ENCODE results near the gene NSMCE1. TPM values are rescaled to one million over a fixed set of nuclear protein-coding genes. Genes with fewer than 3 reads are reported as not detected.
"Not testable (repeated sequence)": the region's sequence is repeated elsewhere in the genome, so short reads cannot be mapped to it uniquely, and the experiment has no call there.

Gene NSMCE1
- total RNA-seq, 1 experiment from 2014 or later, result 106 TPM

DNA sequence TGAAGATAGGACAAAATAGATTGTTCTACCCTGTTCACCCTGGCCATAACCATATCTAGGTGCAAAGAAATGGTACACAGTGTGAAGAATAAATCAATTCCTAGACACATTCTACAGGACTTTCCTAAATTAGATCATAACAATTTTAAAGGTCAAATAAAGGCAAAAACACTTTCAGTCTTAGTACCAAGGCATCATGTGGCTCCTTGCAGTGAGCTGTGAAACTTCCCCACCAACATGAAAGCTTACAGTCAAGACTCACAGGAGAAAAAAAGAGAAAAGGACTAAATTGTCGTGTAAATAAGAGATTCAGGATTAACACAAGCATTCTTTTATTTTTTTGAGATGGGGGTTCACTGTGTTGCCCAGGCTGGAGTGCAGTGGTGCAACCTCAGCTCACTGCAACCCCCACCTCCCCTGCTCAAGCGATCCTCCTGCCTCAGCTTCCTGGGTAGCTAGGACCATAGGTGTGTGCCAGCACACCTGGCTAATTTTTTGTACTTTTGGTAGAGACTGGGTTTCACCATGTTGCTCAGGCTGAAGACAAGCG, 14.2 kb downstream of the NSMCE1 start:
- ChIA-PET POLR2A (interaction anchor here (0.7 to 1.7 kb wide), 5 partner anchors 9 to 74 kb away, joined by 3 to 7 read pairs (median 4); partner anchors contain the start of gene NSMCE1), CTCF (interaction anchor here (0.6 to 4.4 kb wide), 4 partner anchors 19 to 144 kb away, joined by 3 to 30 read pairs (median 7); no protein-coding TSS in a partner anchor)
- Mint-ChIP-seq H3K27me3 (ENCODE audit: insufficient read depth, unreplicated experiment) (no peaks in the 10 kb centered on the region), H3K9me3 (ENCODE audit: unreplicated experiment) (no peaks in the 10 kb centered on the region), H3K4me1 (ENCODE audit: insufficient read depth, unreplicated experiment) (peaks cover 29% of the 10 kb centered on the region), H3K36me3 (ENCODE audit: insufficient read depth, unreplicated experiment) (peaks cover 54% of the 10 kb centered on the region), H3K27ac (ENCODE audit: low read depth, unreplicated experiment) (no peak overlapping the region), H3K4me3 (ENCODE audit: unreplicated experiment) (no peak overlapping the region)
- BruUV-seq (replicated peaks), result no TSS peak
- TF ChIP-seq, protein P1, sequence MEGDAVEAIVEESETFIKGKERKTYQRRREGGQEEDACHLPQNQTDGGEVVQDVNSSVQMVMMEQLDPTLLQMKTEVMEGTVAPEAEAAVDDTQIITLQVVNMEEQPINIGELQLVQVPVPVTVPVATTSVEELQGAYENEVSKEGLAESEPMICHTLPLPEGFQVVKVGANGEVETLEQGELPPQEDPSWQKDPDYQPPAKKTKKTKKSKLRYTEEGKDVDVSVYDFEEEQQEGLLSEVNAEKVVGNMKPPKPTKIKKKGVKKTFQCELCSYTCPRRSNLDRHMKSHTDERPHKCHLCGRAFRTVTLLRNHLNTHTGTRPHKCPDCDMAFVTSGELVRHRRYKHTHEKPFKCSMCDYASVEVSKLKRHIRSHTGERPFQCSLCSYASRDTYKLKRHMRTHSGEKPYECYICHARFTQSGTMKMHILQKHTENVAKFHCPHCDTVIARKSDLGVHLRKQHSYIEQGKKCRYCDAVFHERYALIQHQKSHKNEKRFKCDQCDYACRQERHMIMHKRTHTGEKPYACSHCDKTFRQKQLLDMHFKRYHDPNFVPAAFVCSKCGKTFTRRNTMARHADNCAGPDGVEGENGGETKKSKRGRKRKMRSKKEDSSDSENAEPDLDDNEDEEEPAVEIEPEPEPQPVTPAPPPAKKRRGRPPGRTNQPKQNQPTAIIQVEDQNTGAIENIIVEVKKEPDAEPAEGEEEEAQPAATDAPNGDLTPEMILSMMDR (IDR thresholded peaks at IDR 0.05; ENCODE audit: unreplicated experiment), result no peak
- DNase-seq (ENCODE audit: unreplicated experiment), result no peak
- intact Hi-C loops (cut with micrococcal nuclease), result no loop called here

DNA sequence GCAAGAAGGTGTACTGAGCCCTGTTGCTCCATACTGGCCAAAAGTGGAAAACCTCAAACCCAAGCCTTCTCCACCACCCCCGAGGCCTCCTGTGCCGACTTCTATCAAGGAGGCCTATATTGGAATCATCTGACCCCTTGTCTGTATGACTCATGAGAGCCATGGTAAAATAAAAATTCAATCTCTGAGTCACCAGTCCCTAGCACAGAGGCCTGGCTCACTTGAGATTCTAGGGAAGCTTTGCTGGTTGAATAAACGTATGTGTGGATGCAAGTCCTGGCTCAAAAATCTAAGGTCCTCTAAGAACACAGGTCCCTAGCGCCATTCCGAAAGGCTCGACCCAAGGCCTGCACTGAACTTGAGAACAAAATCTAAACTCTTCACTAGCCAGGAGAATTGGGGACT, 15.0 kb downstream of the NSMCE1 start:
- intact Hi-C loops (cut with micrococcal nuclease), result no loop called here
- Mint-ChIP-seq H3K9me3 (ENCODE audit: unreplicated experiment) (no peaks in the 10 kb centered on the region), H3K4me1 (ENCODE audit: insufficient read depth, unreplicated experiment) (peaks cover 23% of the 10 kb centered on the region), H3K4me3 (ENCODE audit: unreplicated experiment) (no peak overlapping the region), H3K27ac (ENCODE audit: low read depth, unreplicated experiment) (no peak overlapping the region), H3K36me3 (ENCODE audit: insufficient read depth, unreplicated experiment) (peaks cover 54% of the 10 kb centered on the region), H3K27me3 (ENCODE audit: insufficient read depth, unreplicated experiment) (no peaks in the 10 kb centered on the region)
- ChIA-PET POLR2A (interaction anchor here (0.7 to 1.7 kb wide), 4 partner anchors 10 to 74 kb away, joined by 3 to 7 read pairs (median 6); partner anchors contain the start of gene NSMCE1), CTCF (interaction anchor here (1.2 to 4.4 kb wide), 3 partner anchors 10 to 114 kb away, joined by 5 to 30 read pairs (median 11); no protein-coding TSS in a partner anchor)
- no TSS peak for BruUV-seq (replicated peaks)
- DNase-seq (ENCODE audit: unreplicated experiment), result peak; percentile 69
- TF ChIP-seq, protein P1 (IDR thresholded peaks at IDR 0.05; ENCODE audit: unreplicated experiment), result no peak

DNA sequence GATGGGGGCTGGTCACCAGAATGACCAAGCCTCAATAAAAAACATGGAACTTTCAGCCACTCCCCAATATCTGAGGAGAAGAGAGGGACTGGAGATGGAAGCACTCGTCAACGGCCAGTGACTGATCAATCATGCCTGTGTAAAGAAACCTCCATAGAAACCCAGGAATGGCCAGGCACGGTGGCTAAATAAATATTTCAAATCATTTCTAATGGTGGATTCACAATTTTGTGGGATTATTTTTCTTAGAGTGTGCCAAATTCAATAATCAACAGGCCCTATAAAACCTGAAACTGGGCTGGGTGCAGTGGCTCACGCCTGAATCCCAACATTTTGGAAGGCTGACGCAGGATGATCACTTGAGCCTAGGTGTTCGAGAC, 16.4 kb downstream of the NSMCE1 start:
- peaks cover 58% of the 10 kb centered on the region for H3K36me3 Mint-ChIP-seq (ENCODE audit: insufficient read depth, unreplicated experiment)
- ChIA-PET POLR2A (interaction anchor here (1.3 kb wide), 1 partner anchor 17 kb away, joined by 4 read pairs; the partner anchor contains the start of gene NSMCE1), CTCF (interaction anchor here (4.9 kb wide), 1 partner anchor 17 kb away, joined by 38 read pairs; no protein-coding TSS in a partner anchor)
- no peak overlapping the region for H3K4me3 Mint-ChIP-seq (ENCODE audit: unreplicated experiment)
- no peaks in the 10 kb centered on the region for H3K9me3 Mint-ChIP-seq (ENCODE audit: unreplicated experiment)
- H3K27me3 Mint-ChIP-seq (ENCODE audit: insufficient read depth, unreplicated experiment), result no peaks in the 10 kb centered on the region
- DNase-seq (ENCODE audit: unreplicated experiment), result no peak
- peak overlapping the region; percentile 36 for H3K27ac Mint-ChIP-seq (ENCODE audit: low read depth, unreplicated experiment)
- intact Hi-C loops (cut with micrococcal nuclease), result no loop called here
- no TSS peak for BruUV-seq (replicated peaks)
- peaks cover 15% of the 10 kb centered on the region for H3K4me1 Mint-ChIP-seq (ENCODE audit: insufficient read depth, unreplicated experiment)
- TF ChIP-seq, protein P1 (IDR thresholded peaks at IDR 0.05; ENCODE audit: unreplicated experiment), result no peak

DNA sequence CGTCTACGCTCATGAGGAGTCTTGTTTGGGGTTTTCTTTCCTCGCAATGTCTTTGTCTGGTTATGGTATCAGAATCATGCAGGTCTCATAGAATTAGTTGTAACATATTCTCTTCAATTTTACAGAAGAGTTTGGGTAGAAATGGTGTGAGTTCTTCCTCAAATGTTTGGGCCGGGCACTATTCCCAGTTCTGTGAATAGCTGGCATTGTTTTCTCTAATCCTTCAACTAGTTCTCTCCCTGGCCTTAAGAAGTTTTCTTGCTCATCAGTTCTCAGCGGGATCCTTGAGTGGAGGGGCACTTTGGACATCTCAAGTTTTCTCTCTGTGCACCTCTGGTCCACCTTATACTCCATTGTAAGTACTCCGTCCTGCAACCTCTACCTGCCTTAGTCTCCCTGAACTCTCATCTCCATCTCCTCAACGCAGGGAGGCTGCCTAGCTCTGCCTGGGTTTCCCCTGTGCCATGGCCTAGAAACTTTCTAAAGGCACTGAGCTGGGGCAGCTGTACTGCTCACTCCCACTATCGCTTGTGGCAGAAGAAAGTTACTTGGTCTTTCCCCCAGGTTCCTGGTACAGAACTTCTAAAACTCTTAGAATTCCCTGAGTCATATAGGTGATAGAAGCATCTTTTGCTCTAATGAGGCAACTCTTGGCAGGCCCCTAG, 16.9 kb downstream of the NSMCE1 start:
- no peaks in the 10 kb centered on the region for H3K27me3 Mint-ChIP-seq (ENCODE audit: insufficient read depth, unreplicated experiment)
- DNase-seq (ENCODE audit: unreplicated experiment), result no peak
- no peak overlapping the region for H3K4me3 Mint-ChIP-seq (ENCODE audit: unreplicated experiment)
- TF ChIP-seq, protein P1 (IDR thresholded peaks at IDR 0.05; ENCODE audit: unreplicated experiment), result no peak
- CTCF ChIA-PET, result interaction anchor here (0.7 to 4.9 kb wide), 4 partner anchors 10 to 116 kb away, joined by 3 to 38 read pairs (median 6); no protein-coding TSS in a partner anchor
- POLR2A ChIA-PET, result interaction anchor here (1.3 kb wide), 1 partner anchor 17 kb away, joined by 4 read pairs; the partner anchor contains the start of gene NSMCE1
- peaks cover 52% of the 10 kb centered on the region for H3K36me3 Mint-ChIP-seq (ENCODE audit: insufficient read depth, unreplicated experiment)
- intact Hi-C loops (cut with micrococcal nuclease), result no loop called here
- H3K4me1 Mint-ChIP-seq (ENCODE audit: insufficient read depth, unreplicated experiment), result peaks cover 15% of the 10 kb centered on the region
- H3K27ac Mint-ChIP-seq (ENCODE audit: low read depth, unreplicated experiment), result peak overlapping the region; percentile 36
- H3K9me3 Mint-ChIP-seq (ENCODE audit: unreplicated experiment), result no peaks in the 10 kb centered on the region
- no TSS peak for BruUV-seq (replicated peaks)

DNA sequence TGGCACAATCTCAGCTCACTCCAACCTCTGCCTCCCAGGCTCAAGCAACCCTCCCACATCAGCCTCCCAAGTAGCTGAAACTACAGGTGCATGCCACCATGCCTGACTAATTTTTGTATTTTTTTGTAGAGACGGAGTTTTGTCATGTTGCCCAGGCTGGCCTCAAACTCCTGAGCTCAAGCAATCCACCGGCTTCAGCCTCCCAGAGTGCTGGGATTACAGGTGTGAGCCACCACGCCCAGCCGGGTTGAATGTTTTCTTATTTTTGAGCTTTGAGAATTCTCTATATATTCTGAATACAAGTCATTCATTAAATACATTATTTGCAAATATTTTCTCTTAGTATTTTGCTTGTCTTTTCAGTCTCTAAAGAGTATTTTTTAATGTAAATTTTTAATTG, 19.7 kb downstream of the NSMCE1 start:
- DNase-seq (ENCODE audit: unreplicated experiment); H3K4me3 Mint-ChIP-seq (ENCODE audit: unreplicated experiment); H3K27me3 Mint-ChIP-seq (ENCODE audit: insufficient read depth, unreplicated experiment); H3K27ac Mint-ChIP-seq (ENCODE audit: low read depth, unreplicated experiment); intact Hi-C loops (cut with micrococcal nuclease); BruUV-seq (replicated peaks); H3K9me3 Mint-ChIP-seq (ENCODE audit: unreplicated experiment): not testable (repeated sequence)
- H3K4me1 Mint-ChIP-seq (ENCODE audit: insufficient read depth, unreplicated experiment), result peaks cover 17% of the 10 kb centered on the region
- CTCF ChIA-PET, result interaction anchor here (0.7 to 4.9 kb wide), 2 partner anchors 10 to 14 kb away, joined by 3 to 38 read pairs; no protein-coding TSS in a partner anchor
- POLR2A ChIA-PET, result interaction anchor here (0.7 kb wide), 1 partner anchor 42 kb away, joined by 3 read pairs; no protein-coding TSS in a partner anchor
- H3K36me3 Mint-ChIP-seq (ENCODE audit: insufficient read depth, unreplicated experiment), result peaks cover 29% of the 10 kb centered on the region

Data from MCF 10A (cell line).